A549 (cell line): ENCODE results near the gene RNU1-2.
"Not testable (repeated sequence)": the region's sequence is repeated elsewhere in the genome, so short reads cannot be mapped to it uniquely, and the experiment has no call there.

Experiments
- BHLHE40 ChIP-seq: IDR thresholded peaks from 2 replicates; pipeline ENCODE4 v1.6.1; 2012; ENCODE audit warnings: low read depth, low read length, inconsistent platforms
- CHD4 ChIP-seq: fragments of 200-600 bp; sonication (generic); IDR thresholded peaks from 2 replicates; pipeline ENCODE4 v1.6.1; 2016; ENCODE audit warnings: antibody characterized with exemption, mild to moderate bottlenecking, borderline replicate concordance
- POLR2A ChIP-seq: IDR thresholded peaks from 2 replicates; pipeline ENCODE4 v1.6.1; 2012; ENCODE audit warnings: mild to moderate bottlenecking, low read length
- TF ChIP-seq, protein P1 (sequence below): fragments of 450-650 bp; IDR thresholded peaks from 2 replicates; pipeline ENCODE4 v1.6.1; 2014; ENCODE audit warnings: antibody characterized with exemption
- TF ChIP-seq, protein P2 (sequence below): fragments of >200 bp; sonication (Bioruptor Twin); formaldehyde crosslinking; IDR thresholded peaks from 3 replicates; pipeline ENCODE4 v1.5.1; 2016

GRCh38 chr1:16929146-16930041 is 33.6 kb downstream of the RNU1-2 start:
- TF ChIP-seq, protein P1, sequence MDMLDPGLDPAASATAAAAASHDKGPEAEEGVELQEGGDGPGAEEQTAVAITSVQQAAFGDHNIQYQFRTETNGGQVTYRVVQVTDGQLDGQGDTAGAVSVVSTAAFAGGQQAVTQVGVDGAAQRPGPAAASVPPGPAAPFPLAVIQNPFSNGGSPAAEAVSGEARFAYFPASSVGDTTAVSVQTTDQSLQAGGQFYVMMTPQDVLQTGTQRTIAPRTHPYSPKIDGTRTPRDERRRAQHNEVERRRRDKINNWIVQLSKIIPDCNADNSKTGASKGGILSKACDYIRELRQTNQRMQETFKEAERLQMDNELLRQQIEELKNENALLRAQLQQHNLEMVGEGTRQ = not testable (repeated sequence)
- not testable (repeated sequence) for TF ChIP-seq POLR2A, BHLHE40, CHD4
- TF ChIP-seq, protein P2, sequence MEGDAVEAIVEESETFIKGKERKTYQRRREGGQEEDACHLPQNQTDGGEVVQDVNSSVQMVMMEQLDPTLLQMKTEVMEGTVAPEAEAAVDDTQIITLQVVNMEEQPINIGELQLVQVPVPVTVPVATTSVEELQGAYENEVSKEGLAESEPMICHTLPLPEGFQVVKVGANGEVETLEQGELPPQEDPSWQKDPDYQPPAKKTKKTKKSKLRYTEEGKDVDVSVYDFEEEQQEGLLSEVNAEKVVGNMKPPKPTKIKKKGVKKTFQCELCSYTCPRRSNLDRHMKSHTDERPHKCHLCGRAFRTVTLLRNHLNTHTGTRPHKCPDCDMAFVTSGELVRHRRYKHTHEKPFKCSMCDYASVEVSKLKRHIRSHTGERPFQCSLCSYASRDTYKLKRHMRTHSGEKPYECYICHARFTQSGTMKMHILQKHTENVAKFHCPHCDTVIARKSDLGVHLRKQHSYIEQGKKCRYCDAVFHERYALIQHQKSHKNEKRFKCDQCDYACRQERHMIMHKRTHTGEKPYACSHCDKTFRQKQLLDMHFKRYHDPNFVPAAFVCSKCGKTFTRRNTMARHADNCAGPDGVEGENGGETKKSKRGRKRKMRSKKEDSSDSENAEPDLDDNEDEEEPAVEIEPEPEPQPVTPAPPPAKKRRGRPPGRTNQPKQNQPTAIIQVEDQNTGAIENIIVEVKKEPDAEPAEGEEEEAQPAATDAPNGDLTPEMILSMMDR = not testable (repeated sequence)
